ENCODE data around the gene SNX27. TPM values are rescaled to one million over a fixed set of nuclear protein-coding genes. Genes with fewer than 3 reads are reported as not detected.

The SNX27 gene
- 27.4 and 50.5 TPM in 2 replicates for total RNA-seq

DNA sequence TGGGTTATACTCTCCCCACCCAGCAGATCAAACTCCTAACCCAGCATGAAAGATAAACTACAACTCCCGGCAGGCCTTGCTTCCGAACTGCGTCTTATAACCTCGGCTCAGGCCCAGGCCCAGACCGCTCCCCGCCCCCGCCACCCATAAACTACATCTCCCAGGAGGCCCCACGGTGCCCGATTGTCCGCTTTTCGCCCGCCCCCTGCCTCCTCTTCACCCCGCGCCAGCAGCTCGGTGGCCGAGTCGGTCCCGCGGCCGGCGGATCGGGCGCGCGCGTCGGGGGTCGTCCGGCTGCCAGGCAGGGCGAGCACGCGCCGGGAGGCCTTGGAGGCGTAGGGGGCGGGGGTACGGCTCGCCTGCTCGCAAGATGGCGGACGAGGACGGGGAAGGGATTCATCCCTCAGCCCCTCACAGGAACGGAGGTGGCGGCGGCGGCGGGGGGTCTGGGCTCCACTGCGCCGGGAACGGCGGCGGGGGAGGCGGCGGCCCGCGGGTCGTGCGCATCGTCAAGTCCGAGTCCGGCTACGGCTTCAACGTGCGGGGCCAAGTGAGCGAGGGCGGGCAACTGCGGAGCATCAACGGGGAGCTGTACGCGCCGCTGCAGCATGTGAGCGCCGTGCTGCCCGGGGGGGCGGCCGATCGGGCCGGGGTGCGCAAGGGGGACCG, at the start of gene SNX27:
Gene SNX27 (plus strand): TSS at position 219 of the 669 bp plus-strand sequence. CDS start 152 bp downstream, at position 371.

DNA sequence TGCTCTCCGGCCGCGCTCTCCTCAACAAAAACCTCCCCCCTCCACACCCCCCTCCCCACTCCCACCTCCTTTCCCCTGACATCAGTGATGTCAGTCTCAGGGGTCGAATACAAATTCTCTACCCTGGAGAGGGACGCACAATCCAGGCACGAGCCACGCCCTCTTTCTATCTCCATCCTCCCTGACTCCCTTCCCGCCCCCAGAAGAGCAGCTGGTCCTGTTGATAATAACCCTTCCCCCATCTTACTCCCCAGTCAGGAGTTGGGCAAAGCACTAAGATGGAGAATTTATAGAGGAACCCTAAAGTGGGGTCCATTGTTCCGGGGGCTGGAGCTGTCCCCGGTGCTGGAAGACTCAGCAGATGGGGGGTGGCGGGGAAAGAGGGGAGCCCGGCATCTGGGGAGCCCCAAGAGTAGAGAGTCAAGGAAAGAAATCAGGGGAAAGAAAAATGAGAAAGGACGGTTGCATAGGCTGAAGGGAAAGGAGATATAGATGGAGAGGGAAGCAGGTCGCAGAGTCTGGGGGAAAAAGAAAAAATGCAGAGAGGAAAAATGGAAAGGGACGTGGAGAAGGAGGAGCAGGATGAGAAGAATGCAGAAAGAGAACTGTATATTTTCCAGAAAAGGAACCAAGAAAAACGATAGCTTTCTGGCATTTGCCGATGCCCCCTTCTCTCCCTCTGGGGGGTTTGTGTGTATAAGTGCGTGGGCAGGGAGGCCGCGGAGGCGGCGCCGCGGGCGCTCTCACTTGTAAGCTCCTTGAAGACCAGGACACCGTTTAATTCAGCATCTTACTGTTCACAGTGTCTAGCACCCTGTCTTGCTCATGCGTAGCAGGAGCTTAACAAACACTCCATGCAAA, 105.2 kb downstream of the SNX27 start, which contains the start of gene CELF3:
Gene CELF3 (minus strand): TSS at position 33 of the 861 bp plus-strand sequence. CDS start 783 bp downstream, outside the sequence.

GRCh38 chr1:151720974-151721787, 109.3 kb downstream of the SNX27 start, which contains the start of gene RIIAD1:
RIIAD1 (plus strand) TSS chr1:151721522; CDS start chr1:151721537, 15 bp downstream.

Other genes with a start within 250 kb of the SNX27 start
- gene SELENBP1, start 239.3 kb upstream of the SNX27 start, total RNA-seq = 111 and 123 TPM in 2 replicates
- 318 and 353 TPM in 2 replicates for gene PSMB4, start 212.5 kb upstream of the SNX27 start, total RNA-seq
- 11.3 and 14.3 TPM in 2 replicates for gene POGZ, start 152.6 kb upstream of the SNX27 start, total RNA-seq
- gene CGN, start 100.7 kb upstream of the SNX27 start, total RNA-seq = under 0.01 and 0.16 TPM in 2 replicates
- gene TUFT1, start 71.7 kb upstream of the SNX27 start, total RNA-seq = 1.5 and 5.2 TPM in 2 replicates
- gene CELF3, start 104.8 kb downstream of the SNX27 start, total RNA-seq = not detected in 2 replicates
- gene RIIAD1, start 109.5 kb downstream of the SNX27 start, total RNA-seq = not detected in 2 replicates
- 90.8 and 110 TPM in 2 replicates for gene MRPL9, start 151.4 kb downstream of the SNX27 start, total RNA-seq
- 0.95 and 1.0 TPM in 2 replicates for gene TDRKH, start 178.4 kb downstream of the SNX27 start, total RNA-seq
- not detected in 2 replicates for gene LINGO4, start 193.4 kb downstream of the SNX27 start, total RNA-seq
- gene RORC, start 219.8 kb downstream of the SNX27 start, total RNA-seq = not detected in 2 replicates
- gene C2CD4D, start 227.8 kb downstream of the SNX27 start, total RNA-seq = not detected in 2 replicates
- gene THEM5, start 241.7 kb downstream of the SNX27 start, total RNA-seq = not detected in 2 replicates

All from bronchial smooth muscle cell (primary cell).